Choroid plexus epithelial cell (primary cell): Measurements from ENCODE around the gene LYRM7.

Experiments
- DNase-seq: peaks from one replicate; pipeline ENCODE4 v3.0.0-alpha.2; 2010; ENCODE audit warnings: low read depth
- H3K4me3 ChIP-seq: 2 replicates; pipeline ENCODE4 v1.5.1; 2011; ENCODE audit warnings: low read depth, mild to moderate bottlenecking, control low read depth, low read length, moderate library complexity
- TF ChIP-seq, protein P1 (sequence below): conservative IDR thresholded peaks from 2 replicates; pipeline ENCODE4 v1.5.1; 2011; ENCODE audit warnings: low read depth, mild to moderate bottlenecking, control low read depth, inconsistent platforms, low read length, moderate library complexity

Gene LYRM7

DNA sequence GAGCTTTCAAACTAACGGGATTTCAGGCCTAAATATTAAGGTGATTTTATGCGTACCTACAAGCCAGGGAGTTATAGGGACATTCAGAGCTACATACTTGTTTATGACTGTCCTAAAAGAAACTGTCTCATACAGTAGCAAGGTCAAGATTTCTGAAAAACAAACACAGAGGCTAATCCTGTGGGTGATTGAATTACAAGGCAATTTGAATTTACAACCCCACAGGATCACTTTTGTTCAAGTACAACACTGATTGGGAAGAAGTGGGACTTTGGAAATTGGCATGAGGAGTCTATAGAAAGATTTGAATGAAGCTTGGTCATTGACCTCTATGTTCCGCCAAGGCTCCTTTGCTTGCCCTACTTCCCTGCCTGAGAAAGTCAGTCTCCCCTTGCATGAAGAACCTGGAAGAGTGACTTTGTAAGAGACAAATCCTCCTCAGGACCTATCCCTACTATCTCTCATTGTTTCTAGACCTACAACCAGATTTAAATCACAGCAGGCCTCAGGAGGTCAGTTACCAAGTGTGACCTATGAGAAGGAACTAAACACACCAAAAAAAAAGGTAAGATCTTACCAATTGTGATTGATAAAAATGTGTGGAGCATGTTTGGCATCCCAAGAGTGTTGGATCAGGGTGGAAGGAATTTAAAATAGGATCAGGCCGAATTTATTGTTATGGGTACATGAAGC, 54.7 kb downstream of the LYRM7 start:
- TF ChIP-seq, protein P1, sequence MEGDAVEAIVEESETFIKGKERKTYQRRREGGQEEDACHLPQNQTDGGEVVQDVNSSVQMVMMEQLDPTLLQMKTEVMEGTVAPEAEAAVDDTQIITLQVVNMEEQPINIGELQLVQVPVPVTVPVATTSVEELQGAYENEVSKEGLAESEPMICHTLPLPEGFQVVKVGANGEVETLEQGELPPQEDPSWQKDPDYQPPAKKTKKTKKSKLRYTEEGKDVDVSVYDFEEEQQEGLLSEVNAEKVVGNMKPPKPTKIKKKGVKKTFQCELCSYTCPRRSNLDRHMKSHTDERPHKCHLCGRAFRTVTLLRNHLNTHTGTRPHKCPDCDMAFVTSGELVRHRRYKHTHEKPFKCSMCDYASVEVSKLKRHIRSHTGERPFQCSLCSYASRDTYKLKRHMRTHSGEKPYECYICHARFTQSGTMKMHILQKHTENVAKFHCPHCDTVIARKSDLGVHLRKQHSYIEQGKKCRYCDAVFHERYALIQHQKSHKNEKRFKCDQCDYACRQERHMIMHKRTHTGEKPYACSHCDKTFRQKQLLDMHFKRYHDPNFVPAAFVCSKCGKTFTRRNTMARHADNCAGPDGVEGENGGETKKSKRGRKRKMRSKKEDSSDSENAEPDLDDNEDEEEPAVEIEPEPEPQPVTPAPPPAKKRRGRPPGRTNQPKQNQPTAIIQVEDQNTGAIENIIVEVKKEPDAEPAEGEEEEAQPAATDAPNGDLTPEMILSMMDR = no peak
- no peak overlapping the region for H3K4me3 ChIP-seq
- DNase-seq = no peak

DNA sequence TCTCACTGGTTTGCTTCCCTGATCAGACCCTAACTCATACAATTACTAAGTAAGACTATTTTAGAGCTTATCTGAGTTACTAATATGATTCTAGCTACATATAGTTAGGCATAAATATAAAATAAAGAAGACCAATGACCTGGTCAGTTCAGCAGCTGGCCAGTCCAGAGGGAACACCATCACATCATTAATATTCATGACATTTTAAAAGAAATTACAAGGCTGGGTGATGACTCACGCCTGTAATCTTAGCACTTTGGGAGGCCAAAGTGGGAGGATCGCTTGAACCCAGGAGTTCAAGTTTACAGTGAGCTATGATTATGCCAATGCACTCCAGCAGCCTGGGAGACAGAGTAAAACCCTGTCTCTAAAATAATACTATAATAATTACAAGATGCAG, 56.2 kb downstream of the LYRM7 start:
- TF ChIP-seq, protein P1 = no peak

DNA sequence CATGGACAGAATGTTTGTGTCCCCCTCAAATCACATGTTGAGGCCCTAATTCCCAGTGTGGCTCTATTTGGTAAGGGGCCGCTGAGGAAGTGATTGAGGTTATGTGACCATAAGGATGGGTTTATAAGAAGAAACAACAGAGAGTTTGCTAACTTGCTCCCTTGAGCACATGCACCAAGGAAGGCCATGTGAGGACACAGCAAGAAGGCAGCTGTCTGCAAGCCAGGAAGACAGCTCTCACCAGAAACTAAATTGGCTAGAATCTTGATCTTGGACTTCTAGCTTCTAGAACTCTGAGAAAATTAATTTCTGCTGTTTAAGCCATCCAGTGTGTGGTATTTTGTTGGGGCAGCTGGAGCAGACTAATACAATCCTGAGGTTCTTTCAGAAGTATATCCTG, 57.9 kb downstream of the LYRM7 start:
- TF ChIP-seq, protein P1 = no peak
- DNase-seq = peak; percentile 21

More for the DNA sequence above, 56.2 kb downstream of the LYRM7 start:
- no peak for DNase-seq
- no peak overlapping the region for H3K4me3 ChIP-seq

DNA sequence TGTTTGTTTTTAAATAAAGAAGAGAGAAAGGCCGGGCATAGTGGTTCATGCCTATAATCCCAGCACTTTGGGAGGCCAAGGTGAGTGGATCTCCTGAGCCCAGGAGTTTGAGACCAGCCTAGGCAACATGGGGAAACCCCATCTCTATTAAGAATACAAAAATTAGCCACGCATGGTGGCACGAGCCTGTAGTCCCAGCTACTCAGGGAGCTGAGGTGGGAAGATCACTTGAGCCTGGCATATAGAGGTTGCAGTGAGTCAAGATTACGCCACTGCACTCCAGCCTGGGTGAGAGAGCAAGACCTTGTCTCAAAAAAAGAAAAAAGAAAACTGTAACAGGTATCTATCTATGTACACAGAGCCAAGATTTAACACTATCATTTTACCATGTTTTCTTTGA, 58.9 kb downstream of the LYRM7 start:
- TF ChIP-seq, protein P1 = no peak

More for the DNA sequence above, 57.9 kb downstream of the LYRM7 start:
- no peak overlapping the region for H3K4me3 ChIP-seq

DNA sequence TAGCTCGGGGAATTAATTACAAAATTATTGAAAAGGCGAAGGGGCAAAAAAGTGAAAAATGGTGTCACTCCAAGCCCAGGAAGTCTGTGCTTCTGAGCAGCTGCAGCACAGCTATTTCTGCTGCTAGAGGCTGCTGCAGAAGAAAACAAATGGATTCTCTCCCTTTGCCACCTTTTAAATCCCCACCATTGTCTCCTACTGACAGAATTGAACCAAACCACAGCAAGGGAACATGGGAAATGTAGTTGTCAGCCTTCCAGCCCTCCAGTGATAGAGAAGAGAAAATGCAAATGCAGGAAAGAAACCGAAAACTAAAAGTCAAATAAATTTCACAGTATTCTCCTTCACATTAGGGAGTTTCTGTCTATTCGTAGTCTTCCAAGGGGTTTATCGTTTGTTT, 59.7 kb downstream of the LYRM7 start:
- H3K4me3 ChIP-seq = no peak overlapping the region
- TF ChIP-seq, protein P1 = no peak
- peak; percentile 24 for DNase-seq

More for the DNA sequence above, 58.9 kb downstream of the LYRM7 start:
- H3K4me3 ChIP-seq = no peak overlapping the region
- no peak for DNase-seq

DNA sequence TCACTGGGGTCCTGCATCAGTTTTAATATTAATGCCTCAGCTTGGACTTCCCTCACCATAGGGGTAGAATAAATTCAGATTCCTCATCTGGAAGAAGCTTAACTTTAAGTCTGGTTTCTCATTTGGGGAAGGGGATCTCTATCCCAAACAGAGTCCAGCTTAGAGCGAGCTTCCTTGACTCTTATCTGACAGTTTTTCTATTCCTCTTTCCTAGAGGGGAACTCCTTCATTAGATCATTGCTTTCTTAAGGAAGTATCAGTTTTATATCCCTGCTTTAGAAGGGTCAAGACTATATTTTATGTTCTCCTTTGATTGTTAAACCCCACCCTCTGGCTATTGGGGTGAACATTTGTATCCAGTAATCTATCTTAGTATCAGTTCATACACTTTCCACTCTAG, 68.9 kb downstream of the LYRM7 start:
- TF ChIP-seq, protein P1 = no peak
- no peak for DNase-seq
- no peak overlapping the region for H3K4me3 ChIP-seq

DNA sequence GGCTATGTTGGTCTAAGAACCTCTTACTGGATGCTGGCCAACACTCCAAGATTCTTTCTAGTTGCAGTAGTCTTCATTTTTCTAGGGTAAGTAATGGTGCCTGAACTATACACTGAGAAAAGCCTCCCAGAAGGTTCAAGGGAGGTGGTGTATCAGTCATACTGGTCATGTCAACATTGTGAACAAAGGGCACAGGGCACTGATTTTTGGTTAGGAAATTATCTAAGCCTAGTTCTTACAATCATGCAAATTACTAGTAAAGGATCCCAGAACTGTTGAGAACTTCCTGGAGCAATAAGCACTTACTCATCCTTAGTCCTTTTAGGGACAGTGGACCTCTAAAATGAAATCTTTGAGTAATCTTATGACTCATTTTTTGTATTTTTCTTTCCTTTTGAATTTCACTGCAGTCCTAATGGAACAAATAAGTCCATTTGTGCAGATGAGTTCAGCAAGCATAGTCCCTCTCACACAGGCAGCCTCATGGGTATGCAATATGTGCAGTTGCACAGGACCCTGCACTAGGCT, 72.0 kb downstream of the LYRM7 start:
- TF ChIP-seq, protein P1 = no peak
- peak; percentile 90 for DNase-seq
- no peak overlapping the region for H3K4me3 ChIP-seq
